ENCODE data around the gene CCDC9B. TPM values are rescaled to one million over a fixed set of nuclear protein-coding genes. Genes with fewer than 3 reads are reported as not detected.

The CCDC9B gene
- polyA plus RNA-seq, 6 donors from 2014 or later: 0.25 to 0.40 TPM; not detected in 4

GRCh38 chr15:40302288-40302886, 38.4 kb downstream of the CCDC9B start:
- H3K4me3 Mint-ChIP-seq: no peak overlapping the region
- no peaks in the 10 kb centered on the region for H3K27me3 Mint-ChIP-seq
- no peak for ATAC-seq (ENCODE audit: low read depth in 2 of 2)
- peaks cover 18 to 43% of the 10 kb centered on the region in 2 donors for H3K36me3 Mint-ChIP-seq
- H3K9me3 Mint-ChIP-seq: peaks cover 0 to 15% (median 6%) of the 10 kb centered on the region in 7 donors
- peaks cover 32 to 36% (median 35%) of the 10 kb centered on the region in 3 donors for H3K4me1 Mint-ChIP-seq
- DNase-seq: no peak
- H3K27ac Mint-ChIP-seq: no peak overlapping the region

- Mint-ChIP-seq H3K27me3 (no peaks in the 10 kb centered on the region), H3K36me3 (peaks cover 18 to 51% of the 10 kb centered on the region in 2 donors), H3K27ac (peak overlapping the region in 2 of 6 donors; percentile 41 to 72), H3K9me3 (peaks cover 0 to 15% (median 6%) of the 10 kb centered on the region in 7 donors), H3K4me1 (peaks cover 27 to 33% (median 28%) of the 10 kb centered on the region in 3 donors), H3K4me3 (no peak overlapping the region)
- ATAC-seq (ENCODE audit: low read depth in 2 of 2) (no peak), DNase-seq (no peak)
Observed at GRCh38 chr15:40301467-40302179, 39.1 kb downstream of the CCDC9B start.

- ATAC-seq (ENCODE audit: low read depth in 2 of 2) (no peak), DNase-seq (no peak)
- peaks cover 19 to 35% (median 21%) of the 10 kb centered on the region in 3 donors for H3K4me1 Mint-ChIP-seq
- H3K36me3 Mint-ChIP-seq: peaks cover 18 to 52% of the 10 kb centered on the region in 2 donors
- no peak overlapping the region for H3K27ac Mint-ChIP-seq
- no peak overlapping the region for H3K4me3 Mint-ChIP-seq
- H3K27me3 Mint-ChIP-seq: no peaks in the 10 kb centered on the region
- peaks cover 0 to 15% (median 6%) of the 10 kb centered on the region in 7 donors for H3K9me3 Mint-ChIP-seq
Observed at GRCh38 chr15:40300771-40301170, 40.0 kb downstream of the CCDC9B start.

- ATAC-seq (ENCODE audit: low read depth in 2 of 2) (no peak), DNase-seq (no peak)
- H3K36me3 Mint-ChIP-seq: peaks cover 18 to 56% of the 10 kb centered on the region in 2 donors
- peaks cover 0 to 15% (median 6%) of the 10 kb centered on the region in 7 donors for H3K9me3 Mint-ChIP-seq
- no peak overlapping the region for H3K4me3 Mint-ChIP-seq
- no peak overlapping the region for H3K27ac Mint-ChIP-seq
- H3K4me1 Mint-ChIP-seq: peaks cover 18 to 35% (median 24%) of the 10 kb centered on the region in 3 donors
- H3K27me3 Mint-ChIP-seq: no peaks in the 10 kb centered on the region
Observed at GRCh38 chr15:40300367-40300766, 40.4 kb downstream of the CCDC9B start.

GRCh38 chr15:40298216-40298935, 42.4 kb downstream of the CCDC9B start:
- peaks cover 2 to 20% (median 9%) of the 10 kb centered on the region in 3 donors for H3K4me1 Mint-ChIP-seq
- H3K27ac Mint-ChIP-seq: no peak overlapping the region
- H3K4me3 Mint-ChIP-seq: no peak overlapping the region
- peaks cover 18 to 52% of the 10 kb centered on the region in 2 donors for H3K36me3 Mint-ChIP-seq
- peaks cover 0 to 15% (median 6%) of the 10 kb centered on the region in 7 donors for H3K9me3 Mint-ChIP-seq
- H3K27me3 Mint-ChIP-seq: no peaks in the 10 kb centered on the region
- DNase-seq: no peak
- ATAC-seq (ENCODE audit: low read depth in 2 of 2): no peak

GRCh38 chr15:40297356-40297755, 43.4 kb downstream of the CCDC9B start:
- Mint-ChIP-seq H3K36me3 (peaks cover 18 to 49% of the 10 kb centered on the region in 2 donors), H3K27me3 (no peaks in the 10 kb centered on the region), H3K27ac (peak overlapping the region in 1 of 6 donors; percentile 48), H3K4me3 (no peak overlapping the region), H3K4me1 (peaks cover 0 to 18% (median 9%) of the 10 kb centered on the region in 3 donors), H3K9me3 (peaks cover 0 to 15% (median 6%) of the 10 kb centered on the region in 7 donors)
- DNase-seq: no peak
- ATAC-seq (ENCODE audit: low read depth in 2 of 2): no peak

GRCh38 chr15:40296561-40297230, 44.0 kb downstream of the CCDC9B start:
- no peak for ATAC-seq (ENCODE audit: low read depth in 2 of 2)
- Mint-ChIP-seq H3K27ac (peak overlapping the region in 1 of 6 donors; percentile 48), H3K9me3 (peaks cover 0 to 15% (median 6%) of the 10 kb centered on the region in 7 donors), H3K27me3 (no peaks in the 10 kb centered on the region), H3K4me1 (peaks cover 0 to 18% (median 9%) of the 10 kb centered on the region in 3 donors), H3K36me3 (peaks cover 18 to 46% of the 10 kb centered on the region in 2 donors), H3K4me3 (no peak overlapping the region)
- no peak for DNase-seq

- H3K27ac Mint-ChIP-seq: no peak overlapping the region
- ATAC-seq (ENCODE audit: low read depth in 2 of 2) (no peak), DNase-seq (no peak)
- H3K4me3 Mint-ChIP-seq: peak overlapping the region in 1 of 8 donors; percentile 61
- H3K4me1 Mint-ChIP-seq: peaks cover 0 to 18% (median 9%) of the 10 kb centered on the region in 3 donors
- H3K27me3 Mint-ChIP-seq: no peaks in the 10 kb centered on the region
- peaks cover 17 to 43% of the 10 kb centered on the region in 2 donors for H3K36me3 Mint-ChIP-seq
- peaks cover 0 to 15% (median 6%) of the 10 kb centered on the region in 7 donors for H3K9me3 Mint-ChIP-seq
Observed at GRCh38 chr15:40295877-40296560, 44.7 kb downstream of the CCDC9B start.

GRCh38 chr15:40295297-40295696, 45.4 kb downstream of the CCDC9B start:
- no peak for DNase-seq
- Mint-ChIP-seq H3K4me1 (peaks cover 0 to 18% (median 9%) of the 10 kb centered on the region in 3 donors), H3K36me3 (peaks cover 10 to 35% of the 10 kb centered on the region in 2 donors), H3K4me3 (no peak overlapping the region), H3K9me3 (peaks cover 0 to 9% (median 5%) of the 10 kb centered on the region in 7 donors), H3K27ac (peak overlapping the region in 1 of 6 donors; percentile 72), H3K27me3 (no peaks in the 10 kb centered on the region)
- ATAC-seq (ENCODE audit: low read depth in 2 of 2): no peak

GRCh38 chr15:40293905-40294895, 46.5 kb downstream of the CCDC9B start:
- Mint-ChIP-seq H3K4me1 (peaks cover 0 to 18% (median 9%) of the 10 kb centered on the region in 3 donors), H3K36me3 (peaks cover 2 to 28% of the 10 kb centered on the region in 2 donors), H3K9me3 (peaks cover 0 to 1% (median 0%) of the 10 kb centered on the region in 7 donors), H3K27ac (no peak overlapping the region), H3K27me3 (no peaks in the 10 kb centered on the region), H3K4me3 (no peak overlapping the region)
- ATAC-seq (ENCODE audit: low read depth in 2 of 2): no peak
- no peak for DNase-seq

- peaks cover 0 to 18% (median 9%) of the 10 kb centered on the region in 3 donors for H3K4me1 Mint-ChIP-seq
- H3K27ac Mint-ChIP-seq: peak overlapping the region in 1 of 6 donors; percentile 64
- no peak for ATAC-seq (ENCODE audit: low read depth in 2 of 2)
- H3K36me3 Mint-ChIP-seq: peaks cover 0 to 21% of the 10 kb centered on the region in 2 donors
- no peaks in the 10 kb centered on the region for H3K9me3 Mint-ChIP-seq
- no peaks in the 10 kb centered on the region for H3K27me3 Mint-ChIP-seq
- H3K4me3 Mint-ChIP-seq: no peak overlapping the region
- DNase-seq: no peak
Observed at GRCh38 chr15:40293006-40293405, 47.7 kb downstream of the CCDC9B start.
